GM19438 (cell line): Measurements from ENCODE around the gene SEC31B.

ENCODE experiments used
- ATAC-seq: cut with Tn5 transposase; IDR thresholded peaks from one replicate; pipeline ENCODE4 v1.9.1; 2021; ENCODE audit warnings: low read depth; ENCODE audit not compliant: unreplicated experiment

The SEC31B gene

GRCh38 chr10:100504096-100504495 lies 15.6 kb downstream of the SEC31B start:
- no peak for ATAC-seq

DNA sequence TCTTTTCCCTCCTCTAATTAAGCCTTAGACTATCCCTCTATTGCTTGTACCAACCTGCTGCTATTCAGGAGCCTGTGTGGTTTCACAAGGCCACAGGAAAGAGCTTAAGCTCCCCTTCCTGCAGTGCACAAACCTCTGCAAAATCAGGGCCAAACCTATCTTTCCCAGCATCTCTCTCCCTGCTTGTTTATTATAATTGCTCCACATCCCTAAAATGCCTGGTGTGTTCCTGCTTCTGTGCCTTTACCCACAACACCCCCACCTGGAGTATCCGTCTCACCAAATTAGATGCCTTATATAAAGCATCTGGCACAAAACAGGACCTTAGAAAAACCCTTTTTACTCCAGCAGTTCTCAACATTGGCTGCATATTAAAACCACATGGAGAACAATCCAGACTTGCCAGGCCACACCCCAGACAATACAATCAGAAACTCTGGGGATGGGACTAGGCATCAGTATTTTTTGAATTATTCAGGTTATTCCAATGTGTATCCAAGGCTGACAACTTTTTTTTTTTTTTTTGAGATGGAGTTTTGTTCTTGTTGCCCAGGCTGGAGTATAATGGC lies 16.7 kb downstream of the SEC31B start:
- ATAC-seq, result no peak

DNA sequence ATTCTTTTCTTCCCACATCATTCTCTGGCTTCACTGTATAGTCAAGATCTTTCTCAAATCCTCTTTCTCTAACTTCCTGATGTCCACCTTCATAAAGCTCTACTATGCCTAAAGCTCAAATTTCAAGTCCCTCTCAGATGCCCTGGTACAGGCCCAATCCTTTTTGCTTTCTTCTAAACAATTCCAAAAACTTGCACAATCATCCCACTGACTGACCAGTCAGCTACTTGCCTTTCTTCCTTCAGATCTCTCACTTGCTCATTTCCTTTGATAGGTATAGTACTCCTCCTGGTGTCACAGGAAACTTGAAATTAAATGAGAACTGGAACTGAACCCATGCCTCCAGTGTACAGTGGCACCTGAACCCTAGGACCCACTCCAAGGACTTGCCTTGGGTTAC lies 18.2 kb downstream of the SEC31B start:
- ATAC-seq, result no peak

- ATAC-seq, result no peak
These were observed 21.6 kb downstream of the SEC31B start for GRCh38 chr10:100498059-100498458.

DNA sequence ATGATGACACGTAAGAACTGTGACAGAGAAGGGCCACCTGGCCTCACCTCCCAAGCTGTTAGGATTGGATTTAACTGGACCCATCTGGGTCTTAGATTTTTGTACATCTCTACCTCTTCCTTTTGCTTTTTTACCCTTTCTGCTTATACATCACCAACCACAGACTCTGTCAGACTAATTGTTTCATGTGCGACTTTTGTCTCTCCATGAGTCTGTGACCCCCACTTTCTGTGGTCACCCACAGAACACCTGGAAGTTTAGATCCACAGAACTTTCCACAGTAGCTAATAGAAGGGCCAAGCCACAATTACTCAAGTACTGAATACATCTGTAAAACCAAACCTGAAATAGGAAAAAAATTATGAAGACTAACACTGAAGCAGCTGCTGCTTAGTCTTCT lies 23.1 kb downstream of the SEC31B start:
- ATAC-seq, result no peak

- ATAC-seq, result no peak
These were observed 29.1 kb downstream of the SEC31B start for GRCh38 chr10:100490531-100490930.

DNA sequence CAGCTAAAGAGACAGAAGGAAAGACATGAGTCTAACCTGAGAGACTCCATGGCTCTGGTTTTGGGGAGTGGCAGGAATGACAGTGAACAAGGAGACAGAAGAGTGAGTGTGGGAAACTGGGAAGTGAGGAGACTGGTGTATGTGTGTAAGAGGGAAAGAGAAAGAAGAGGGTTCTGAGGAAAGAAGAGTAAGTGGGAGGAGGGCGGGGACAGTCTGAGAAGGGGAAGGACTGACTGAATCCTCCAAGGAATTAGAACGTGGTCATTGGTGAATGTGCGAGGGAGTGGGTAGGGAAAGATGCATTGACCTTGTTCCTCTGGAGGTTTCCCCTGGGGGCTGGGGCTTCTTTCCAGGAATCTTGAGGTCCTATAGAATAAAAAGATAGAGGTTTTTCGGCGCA lies 30.3 kb downstream of the SEC31B start:
- ATAC-seq, result no peak

DNA sequence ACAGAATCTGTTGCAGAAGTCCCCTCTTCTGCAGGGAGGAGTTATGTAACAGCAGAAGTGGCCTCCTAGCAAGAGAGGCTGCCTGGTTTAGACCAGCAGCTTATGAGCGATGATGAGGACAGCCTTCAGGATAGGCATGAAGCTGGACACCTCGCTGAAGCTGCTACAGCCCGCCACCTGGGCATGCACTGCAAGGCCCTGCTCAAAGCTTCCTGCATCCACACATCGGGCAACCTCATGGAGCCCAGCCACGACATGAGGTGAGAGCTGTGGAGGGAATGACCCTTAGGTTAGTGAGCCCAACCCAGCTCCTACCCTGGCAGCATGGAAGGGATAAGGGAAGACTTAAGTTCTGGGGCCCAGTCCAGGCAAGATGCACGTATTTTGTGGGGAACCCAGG lies 32.1 kb downstream of the SEC31B start:
- ATAC-seq, result no peak

DNA sequence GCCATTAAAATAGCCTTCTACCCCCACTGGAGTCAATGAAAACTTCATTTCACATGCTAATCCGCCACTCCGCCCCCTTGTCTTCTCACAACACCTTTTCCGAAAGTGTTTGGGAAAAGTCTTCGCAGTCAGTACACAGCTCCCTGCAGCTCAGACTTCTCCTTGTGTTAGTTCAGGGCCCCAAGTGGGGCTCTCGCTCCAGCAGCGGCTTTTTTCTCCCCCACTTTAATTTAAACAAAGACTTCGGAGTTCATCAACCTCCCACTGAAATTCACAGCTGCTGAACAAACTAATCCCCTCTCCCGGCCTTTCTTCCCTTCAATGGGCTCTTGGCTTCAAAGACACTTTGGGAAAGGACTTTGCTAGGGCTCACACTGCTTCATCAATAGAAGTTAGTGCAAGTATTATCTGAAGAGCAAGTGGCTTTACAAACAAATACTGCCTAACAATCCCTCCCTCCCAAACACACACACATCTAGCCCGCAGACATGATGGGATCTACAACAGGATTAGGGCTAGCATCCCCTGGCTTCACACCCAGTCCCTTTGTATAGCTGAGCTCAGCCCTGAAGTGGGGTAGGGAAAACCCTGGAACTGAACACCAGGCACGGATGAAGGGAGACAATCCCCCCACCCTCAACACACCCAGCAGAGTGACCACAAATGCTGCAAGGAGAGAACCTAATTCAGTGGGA lies 33.7 kb downstream of the SEC31B start:
- no peak for ATAC-seq

DNA sequence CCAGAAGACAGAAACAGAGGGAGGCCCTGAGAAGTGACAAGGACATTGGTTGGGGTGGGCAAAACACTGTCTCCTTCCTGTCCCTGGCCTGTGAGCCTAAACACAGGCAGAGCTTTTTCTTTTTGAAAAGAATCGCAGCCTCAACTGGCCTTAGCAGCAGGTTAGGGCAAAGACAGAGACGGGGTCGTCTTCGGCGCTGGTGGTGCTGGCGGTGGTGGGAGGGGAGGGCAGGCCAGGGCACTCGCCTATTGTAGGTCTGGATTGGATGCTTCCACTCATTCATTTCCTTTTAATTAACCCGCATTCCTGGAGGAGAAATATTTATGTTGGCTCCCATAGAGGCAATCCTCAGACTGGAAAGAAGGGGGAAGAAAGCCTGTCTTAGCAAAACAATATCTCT lies 34.3 kb downstream of the SEC31B start:
- ATAC-seq, result no peak

DNA sequence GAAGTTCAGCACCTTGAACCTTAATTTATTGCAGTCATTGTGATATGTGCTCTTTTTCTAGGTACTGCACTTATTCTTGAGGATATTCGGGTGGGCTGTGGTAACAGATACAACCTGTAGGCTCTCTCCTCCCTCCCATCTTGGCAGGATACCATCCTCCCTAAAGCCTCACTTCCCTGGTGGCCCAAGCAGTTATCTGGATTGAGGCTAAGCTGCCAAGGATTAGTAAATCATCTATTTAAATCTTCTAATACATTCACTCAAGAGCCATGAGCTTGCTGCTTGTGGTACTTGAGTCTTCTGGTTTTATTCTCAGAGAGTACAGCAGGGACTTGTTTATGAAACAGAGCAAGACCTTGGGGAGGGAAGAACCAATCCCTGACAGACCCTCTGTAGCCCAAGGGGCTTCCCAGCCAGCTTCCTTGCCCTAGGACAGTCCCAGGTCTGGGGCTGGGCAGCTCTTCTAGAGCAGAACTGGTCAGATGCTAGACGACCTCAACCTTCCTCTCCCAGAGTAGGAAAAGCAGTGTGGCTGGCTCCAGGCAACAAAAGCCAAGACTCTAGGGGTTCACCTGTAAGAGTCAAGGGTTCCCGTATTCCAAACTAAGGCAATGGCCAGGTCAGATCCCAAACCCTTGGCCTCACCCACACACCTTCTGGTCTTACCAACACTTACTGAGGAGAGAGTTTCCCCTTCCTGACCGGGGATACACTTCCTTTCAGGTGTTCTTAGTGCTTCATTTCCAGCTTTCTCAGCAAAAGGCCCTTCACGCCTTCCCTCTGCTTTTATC lies 35.6 kb downstream of the SEC31B start:
- no peak for ATAC-seq

DNA sequence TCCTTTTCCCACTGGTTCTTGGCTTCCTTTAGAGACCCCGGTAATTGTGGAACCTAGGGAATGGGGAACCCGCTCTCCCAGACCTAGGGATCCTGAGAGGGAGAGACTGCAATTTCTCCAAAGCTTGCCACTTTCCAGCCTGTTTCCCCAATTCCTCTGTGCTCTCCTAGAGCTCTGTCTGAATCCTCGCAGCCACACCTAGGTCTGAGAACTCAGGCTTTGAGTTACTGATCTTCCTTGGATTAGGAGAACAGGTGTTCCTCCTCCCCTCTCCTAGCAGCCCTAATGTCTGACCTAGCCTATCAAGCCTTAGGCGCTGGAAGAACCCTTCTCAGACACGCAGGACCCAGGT lies 36.9 kb downstream of the SEC31B start:
- no peak for ATAC-seq

GRCh38 chr10:100482181-100482833 lies 37.4 kb downstream of the SEC31B start:
- ATAC-seq, result peak; percentile 52

GRCh38 chr10:100481462-100482081 lies 38.1 kb downstream of the SEC31B start:
- peak; percentile 97 for ATAC-seq

DNA sequence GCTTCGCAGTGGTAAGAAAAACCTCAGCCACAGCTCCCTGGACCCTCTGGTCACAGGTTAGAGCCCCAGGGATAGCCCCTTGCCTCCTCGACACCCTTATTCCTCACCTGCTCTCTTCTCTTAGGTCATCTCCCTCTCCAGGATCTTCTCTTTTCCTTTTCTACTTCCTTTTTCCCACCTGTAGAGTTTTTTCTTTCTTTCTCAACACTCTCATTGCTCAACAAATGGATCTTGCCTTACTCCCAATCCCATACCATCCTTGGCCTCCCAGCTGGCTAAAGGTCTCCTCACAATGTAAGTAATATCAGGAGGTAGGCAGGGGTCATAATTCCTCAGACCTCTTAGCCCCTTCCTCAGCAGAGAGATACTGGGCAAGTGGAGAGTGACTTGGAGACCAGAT lies 39.7 kb downstream of the SEC31B start:
- ATAC-seq, result no peak

- no peak for ATAC-seq
These were observed 40.6 kb downstream of the SEC31B start for GRCh38 chr10:100479037-100479436.

DNA sequence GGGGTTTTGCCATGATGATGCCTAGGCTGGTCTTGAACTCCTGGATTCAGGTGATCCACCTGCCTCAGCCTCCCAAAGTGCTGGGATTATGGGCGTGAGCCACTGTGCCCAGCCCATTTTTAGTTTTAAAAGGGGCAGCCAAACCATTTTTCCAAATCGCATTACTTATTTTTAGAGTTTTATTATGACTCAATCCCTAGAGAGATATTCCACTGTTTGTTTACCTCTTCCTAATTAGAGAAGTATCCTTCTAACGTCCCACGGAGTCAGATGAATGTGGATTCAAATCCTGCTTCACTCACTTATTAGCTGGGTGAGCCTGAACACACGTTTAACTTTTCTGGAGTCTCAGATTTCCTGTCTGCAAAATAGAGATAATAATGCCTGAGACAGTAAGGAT lies 41.7 kb downstream of the SEC31B start:
- no peak for ATAC-seq

DNA sequence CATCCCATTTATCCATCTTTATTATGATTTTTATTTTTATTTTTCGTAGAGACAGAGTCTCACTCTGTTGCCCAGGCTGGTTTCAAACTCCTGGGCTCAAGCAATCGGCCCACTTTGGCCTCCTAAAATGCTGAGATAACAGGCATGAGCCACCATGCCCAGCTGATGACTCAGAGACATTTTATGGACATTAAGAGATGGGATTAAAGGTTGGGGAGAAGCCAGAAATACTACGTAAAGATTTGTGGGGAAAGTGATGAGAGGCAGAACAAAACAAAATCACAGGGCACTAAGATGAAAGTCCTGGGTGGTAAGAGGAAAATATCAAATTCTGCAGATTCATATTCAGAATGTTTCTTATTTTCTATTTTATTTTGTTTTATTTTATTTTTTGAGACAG lies 49.3 kb downstream of the SEC31B start:
- ATAC-seq, result no peak

DNA sequence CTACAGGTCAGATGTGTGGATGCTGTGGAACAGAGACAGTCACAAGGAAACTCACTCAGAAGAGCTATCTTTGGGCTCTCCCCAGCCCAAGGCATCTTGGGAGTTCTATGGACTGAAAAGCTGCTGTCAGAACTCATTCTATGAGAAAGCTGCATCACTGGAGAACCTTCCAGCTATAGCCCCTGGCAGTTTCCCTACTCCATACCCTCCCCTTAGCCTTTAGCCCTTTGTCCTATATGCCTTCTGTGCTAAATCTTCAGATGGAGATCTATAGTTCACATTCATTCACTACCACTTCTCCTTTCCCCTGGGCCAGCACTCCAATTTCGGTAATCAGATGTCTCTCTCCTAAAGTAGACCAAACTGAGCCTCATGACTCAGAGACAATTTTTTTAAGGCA lies 49.9 kb downstream of the SEC31B start:
- ATAC-seq, result no peak

GRCh38 chr10:100468978-100469377 lies 50.7 kb downstream of the SEC31B start:
- no peak for ATAC-seq

DNA sequence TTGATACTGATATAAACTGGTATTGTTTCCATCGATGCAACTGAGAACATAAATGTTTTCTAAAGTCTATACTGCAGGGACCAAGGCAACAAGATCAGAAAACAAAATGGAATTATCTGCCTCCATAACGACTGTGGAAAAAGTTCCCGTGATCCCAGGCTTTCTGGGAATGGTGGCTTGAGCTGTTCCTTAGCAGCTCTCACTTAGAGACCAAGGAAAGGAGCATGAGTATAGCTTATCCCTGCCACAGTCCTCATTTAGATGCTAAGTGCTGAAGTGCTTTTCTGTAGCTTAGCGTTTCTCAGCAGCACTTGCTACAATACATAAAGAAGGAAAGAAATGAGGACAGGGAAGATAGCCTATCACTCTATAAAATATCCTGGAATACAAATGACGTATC lies 51.3 kb downstream of the SEC31B start:
- no peak for ATAC-seq
